H1 (cell line): ENCODE results near the gene UQCRC2. TPM values are rescaled to one million over a fixed set of nuclear protein-coding genes. Genes with fewer than 3 reads are reported as not detected.

Source experiments
- CTCF ChIA-PET: fragments of 300-600 bp; sonication (Branson Sonifier 250); formaldehyde crosslinking; loops from one replicate; lab custom pipeline; 2021; ENCODE audit not compliant: partially characterized antibody; lab: Charles Lee
- POLR2A ChIA-PET: fragments of 300-600 bp; sonication (Branson Sonifier 250); formaldehyde crosslinking; loops from one replicate; lab custom pipeline; 2021; ENCODE audit warnings: inconsistent platforms; ENCODE audit not compliant: partially characterized antibody; lab: Charles Lee
- DNase-seq, 2 experiments: peaks; one replicate each; pipeline versions ENCODE4 v3.0.0 to v3.0.0-alpha.2; 2010 to 2022; ENCODE audit warnings: low spot score in 2 of 2, low read depth in 1 of 2, mixed read lengths in 1 of 2
- FAIRE-seq: peaks from 2 replicates; lab custom pipeline; 2011; peaks lifted over from hg19 to GRCh38; lab: Jason Lieb, UNC
- H2AFZ ChIP-seq: 2 replicates; pipeline ENCODE4 v1.8.1; 2012; ENCODE audit warnings: low read length, inconsistent platforms
- H2AK5ac ChIP-seq: 2 replicates; pipeline ENCODE4 v1.6.1; 2013; ENCODE audit warnings: low read depth, low read length
- H2BK120ac ChIP-seq: replicated peaks from 2 replicates; pipeline ENCODE3; 2013; ENCODE audit warnings: low read depth, low read length, inconsistent platforms
- H2BK12ac ChIP-seq: 2 replicates; pipeline ENCODE4 v1.6.1; 2013; ENCODE audit warnings: low read depth, low read length
- H2BK15ac ChIP-seq: 2 replicates; pipeline ENCODE4 v1.6.1; 2013; ENCODE audit warnings: low read length
- H2BK20ac ChIP-seq: 2 replicates; pipeline ENCODE4 v1.6.1; 2013; ENCODE audit warnings: low read length
- H2BK5ac ChIP-seq: 2 replicates; pipeline ENCODE4 v1.6.1; 2013; ENCODE audit warnings: low read depth, low read length
- H3K14ac ChIP-seq: 2 replicates; pipeline ENCODE4 v1.6.1; 2013; ENCODE audit warnings: inconsistent platforms; ENCODE audit not compliant: insufficient read length
- H3K18ac ChIP-seq: 2 replicates; pipeline ENCODE4 v1.6.1; 2013; ENCODE audit warnings: low read length; ENCODE audit errors: extremely low read depth
- H3K23ac ChIP-seq: 2 replicates; pipeline ENCODE4 v1.6.1; 2013; ENCODE audit warnings: inconsistent platforms; ENCODE audit not compliant: insufficient read length
- H3K23me2 ChIP-seq: 2 replicates; pipeline ENCODE4 v1.6.1; 2013; ENCODE audit warnings: low read depth, low read length
- H3K27ac ChIP-seq: 2 replicates; pipeline ENCODE4 v1.6.1; 2011; ENCODE audit warnings: low read depth, low read length, inconsistent platforms
- H3K27me3 ChIP-seq, 4 experiments: replicated peaks in 1 of 4; 1 replicate in 1 of 4; 2 replicates in 3 of 4; pipeline versions ENCODE4 v1.6.1 to v1.8.1; 2011 to 2013; ENCODE audit warnings: low read length in 3 of 4, mild to moderate bottlenecking in 3 of 4, inconsistent platforms in 2 of 4, mixed read lengths in 2 of 4, moderate library complexity in 1 of 4; ENCODE audit not compliant: control insufficient read depth in 3 of 4, insufficient read depth in 3 of 4; ENCODE audit errors: extremely low read depth in 1 of 4
- H3K36me3 ChIP-seq, 4 experiments: 2 replicates each; pipeline versions ENCODE4 v1.6.1 to v1.8.1; 2011 to 2013; ENCODE audit warnings: mild to moderate bottlenecking in 4 of 4, low read length in 3 of 4, moderate library complexity in 2 of 4, control low read depth in 1 of 4, inconsistent platforms in 1 of 4; ENCODE audit not compliant: insufficient read depth in 4 of 4, control insufficient read depth in 2 of 4
- H3K4ac ChIP-seq: replicated peaks from 2 replicates; pipeline ENCODE3; 2013; ENCODE audit warnings: low read length, low read depth, mixed read lengths, inconsistent platforms; ENCODE audit not compliant: insufficient read length
- H3K4me1 ChIP-seq, 4 experiments: replicated peaks in 1 of 4; 1 replicate in 1 of 4; 2 replicates in 3 of 4; pipeline versions ENCODE4 v1.6.1 to v1.8.1; 2011 to 2013; ENCODE audit warnings: low read length in 3 of 4, inconsistent platforms in 2 of 4, mixed read lengths in 1 of 4; ENCODE audit not compliant: insufficient read depth in 4 of 4, control insufficient read depth in 3 of 4
- H3K4me2 ChIP-seq, 2 experiments: 2 replicates each; pipeline versions ENCODE4 v1.6.1 to v1.8.1; 2011 to 2013; ENCODE audit warnings: low read depth in 2 of 2, low read length in 2 of 2, control low read depth in 1 of 2, inconsistent platforms in 1 of 2, mild to moderate bottlenecking in 1 of 2; ENCODE audit not compliant: insufficient read depth in 1 of 2
- H3K4me3 ChIP-seq, 4 experiments: fragments of 200-600, 300-600 bp in 1 of 4; sonication (generic), shearing (Covaris generic), sonication (Bioruptor Twin) in 1 of 4; 2 replicates each; pipeline versions ENCODE4 v1.5.1 to v1.8.1; 2011 to 2016; ENCODE audit warnings: low read length in 4 of 4, low read depth in 3 of 4, control low read depth in 2 of 4, inconsistent platforms in 2 of 4, mild to moderate bottlenecking in 2 of 4, mixed read lengths in 1 of 4, moderate library complexity in 1 of 4; ENCODE audit not compliant: insufficient read depth in 2 of 4; ENCODE audit errors: extremely low read depth in 1 of 4
- H3K56ac ChIP-seq: replicated peaks from 2 replicates; pipeline ENCODE3; 2013; ENCODE audit warnings: low read depth, mild to moderate bottlenecking, mixed read lengths, low read length, inconsistent platforms; ENCODE audit not compliant: insufficient read length
- H3K79me1 ChIP-seq: 2 replicates; pipeline ENCODE4 v1.6.1; 2013; ENCODE audit warnings: low read depth, low read length, control low read depth
- H3K79me2 ChIP-seq, 2 experiments: 2 replicates each; pipeline versions ENCODE4 v1.6.1 to v1.8.1; 2012 to 2013; ENCODE audit warnings: low read length in 2 of 2, mild to moderate bottlenecking in 2 of 2, inconsistent platforms in 1 of 2; ENCODE audit not compliant: insufficient read depth in 2 of 2, control insufficient read depth in 1 of 2
- H3K9ac ChIP-seq, 4 experiments: replicated peaks in 1 of 4; 1 replicate in 1 of 4; 2 replicates in 3 of 4; pipeline versions ENCODE4 v1.6.1 to v1.8.1; 2011 to 2013; ENCODE audit warnings: low read depth in 3 of 4, low read length in 3 of 4, control low read depth in 2 of 4, mild to moderate bottlenecking in 2 of 4, moderate library complexity in 2 of 4, inconsistent platforms in 1 of 4; ENCODE audit errors: extremely low read depth in 1 of 4
- H3K9me3 ChIP-seq, 2 experiments: 2 replicates each; pipeline versions ENCODE4 v1.6.1 to v1.8.1; 2012 to 2013; ENCODE audit warnings: mild to moderate bottlenecking in 2 of 2, moderate library complexity in 2 of 2, control low read depth in 1 of 2, inconsistent platforms in 1 of 2, low read depth in 1 of 2, low read length in 1 of 2, mixed read lengths in 1 of 2; ENCODE audit not compliant: insufficient read depth in 2 of 2
- H4K20me1 ChIP-seq, 2 experiments: replicated peaks in 1 of 2; 2 replicates each; pipeline versions ENCODE3 to v1.8.1; 2011 to 2013; ENCODE audit warnings: inconsistent platforms in 2 of 2, low read length in 2 of 2, mild to moderate bottlenecking in 1 of 2; ENCODE audit not compliant: insufficient read depth in 2 of 2, control insufficient read depth in 1 of 2
- H4K5ac ChIP-seq: 2 replicates; pipeline ENCODE4 v1.6.1; 2013; ENCODE audit warnings: low read length, low read depth, mixed read lengths, inconsistent platforms; ENCODE audit not compliant: insufficient read length
- H4K8ac ChIP-seq: 2 replicates; pipeline ENCODE4 v1.8.0; 2013; ENCODE audit warnings: mild to moderate bottlenecking, moderate library complexity, low read length, inconsistent platforms; ENCODE audit not compliant: insufficient read depth; ENCODE audit errors: extremely low read depth
- H4K91ac ChIP-seq: replicated peaks from 2 replicates; pipeline ENCODE3; 2013; ENCODE audit warnings: low read length, mixed read lengths, inconsistent platforms; ENCODE audit not compliant: insufficient read length
- BACH1 ChIP-seq: IDR thresholded peaks from 2 replicates; pipeline ENCODE4 v1.6.1; 2012; ENCODE audit warnings: low read length, improper control_type of control experiment
- CTBP2 ChIP-seq: IDR thresholded peaks from 2 replicates; pipeline ENCODE4 v1.7.0; 2011; ENCODE audit warnings: borderline replicate concordance, mild to moderate bottlenecking, moderate library complexity, mixed read lengths, low read length; ENCODE audit not compliant: insufficient read depth, insufficient read length
- E2F6 ChIP-seq: IDR thresholded peaks from 2 replicates; pipeline ENCODE4 v1.6.1; 2012; ENCODE audit warnings: inconsistent platforms
- EZH2 ChIP-seq: fragments of 200-600 bp; sonication (generic); IDR thresholded peaks from 2 replicates; pipeline ENCODE4 v1.7.1; 2012; ENCODE audit warnings: low read depth, mild to moderate bottlenecking, moderate library complexity, low read length, inconsistent platforms; ENCODE audit not compliant: severe bottlenecking
- GABPA ChIP-seq: IDR thresholded peaks from 2 replicates; pipeline ENCODE4 v1.6.1; 2011; ENCODE audit warnings: mild to moderate bottlenecking, low read length, moderate library complexity, borderline replicate concordance; ENCODE audit not compliant: insufficient read depth
- KDM1A ChIP-seq: fragments of 200-600, 300-600 bp; sonication (generic); IDR thresholded peaks from 2 replicates; pipeline ENCODE4 v1.7.1; 2016; ENCODE audit warnings: mild to moderate bottlenecking, low read length, borderline replicate concordance
- KDM4A ChIP-seq: IDR thresholded peaks from one replicate; pipeline ENCODE4 v1.7.1; 2012; ENCODE audit warnings: low read depth, mild to moderate bottlenecking, moderate library complexity, low read length, inconsistent platforms; ENCODE audit not compliant: severe bottlenecking
- NRF1 ChIP-seq: IDR thresholded peaks from 2 replicates; pipeline ENCODE4 v1.6.1; 2011; ENCODE audit warnings: mild to moderate bottlenecking, low read depth, low read length, improper control_type of control experiment
- PHF8 ChIP-seq: fragments of 200-600 bp; sonication (generic); conservative IDR thresholded peaks from 2 replicates; pipeline ENCODE4 v1.7.1; 2012; ENCODE audit warnings: low read depth, mild to moderate bottlenecking, inconsistent platforms, low read length, moderate library complexity
- SP4 ChIP-seq: IDR thresholded peaks from 2 replicates; pipeline ENCODE4 v1.6.1; 2012; ENCODE audit warnings: low read length, inconsistent platforms
- TBP ChIP-seq: IDR thresholded peaks from 2 replicates; pipeline ENCODE4 v1.6.1; 2011; ENCODE audit warnings: low read depth, low read length, improper control_type of control experiment
- TCF12 ChIP-seq: IDR thresholded peaks from 2 replicates; pipeline ENCODE4 v1.6.1; 2011; ENCODE audit warnings: low read depth, mild to moderate bottlenecking, low read length
- ZNF274 ChIP-seq: IDR thresholded peaks from 2 replicates; pipeline ENCODE4 v1.7.0; 2012; ENCODE audit warnings: low read length, borderline replicate concordance; ENCODE audit errors: extremely low read depth
- WGBS, 2 experiments: shearing (Covaris generic) in 1 of 2; methylation state at CpG; one replicate each; pipeline versions ENCODE4 v1.1.6 to v1.1.7; 2013 to 2015; ENCODE audit warnings: low lambda C conversion rate in 2 of 2, mixed read lengths in 2 of 2, inconsistent platforms in 1 of 2, low coverage in 1 of 2, missing lambda C conversion rate in 1 of 2; ENCODE audit not compliant: insufficient replicate concordance in 2 of 2, insufficient coverage in 1 of 2, insufficient read length in 1 of 2; ENCODE audit errors: extremely low coverage in 1 of 2, missing lambda C conversion rate in 1 of 2; 5-methylcytosine and 5-hydroxymethylcytosine counted together
- polyA plus RNA-seq, 7 experiments: library from polyadenylated mRNA; depleted of rRNA in 3 of 7; stranded (reverse) in 5 of 7; unstranded in 2 of 7; fragments of >200 nt in 5 of 7; fragments of 200-250 nt in 2 of 7; gene quantifications; 1 replicate in 5 of 7; 2 replicates in 1 of 7; 4 replicates in 1 of 7; pipeline versions ENCODE4 v1.2.1 to v1.2.3, GENCODE V29; 2011 to 2013; ENCODE audit warnings: missing spikeins in 2 of 7, mixed read lengths in 2 of 7
- total RNA-seq: library from RNA; stranded (reverse); fragmentation: NEBNext Ultra II Directional; extraction: Animal tissue kit (Norgen Biotek cat#: 25700); gene quantifications from 2 replicates; pipeline ENCODE4 v1.2.1, GENCODE V29; 2021

UQCRC2 gene
- total and polyA plus RNA-seq, 2 of the 8 experiments (the other 6 are each of a cell fraction or from before 2014, with no cell fraction given): 94.4 to 182 TPM

- no peak overlapping the region for H3K4me3 ChIP-seq
- CTCF ChIA-PET: interaction anchor here (1.1 to 3.4 kb wide), 10 partner anchors 10 to 200 kb away, joined by 3 to 23 read pairs (median 5); partner anchors contain the start of gene PDZD9
These were observed 36.0 kb downstream of the UQCRC2 start for GRCh38 chr16:21989133-21989532.

More at GRCh38 chr16:21989133-21989532, 36.0 kb downstream of the UQCRC2 start:
- H3K4me1 ChIP-seq: peaks cover 0 to 2% (median 0%) of the 10 kb centered on the region in 4 experiments; a peak in 1 of 7 replicates
- no peak overlapping the region for H3K14ac ChIP-seq
- no peak overlapping the region for H3K4ac ChIP-seq
- no peaks in the 10 kb centered on the region for H3K79me2 ChIP-seq
- no peak overlapping the region for H3K27ac ChIP-seq
- H4K5ac ChIP-seq: no peak overlapping the region
- H4K20me1 ChIP-seq: no peaks in the 10 kb centered on the region
- H3K4me2 ChIP-seq: no peak overlapping the region
- H4K8ac ChIP-seq: no peak overlapping the region
- H2AFZ ChIP-seq: no peak overlapping the region
- no peak overlapping the region for H3K23ac ChIP-seq
- no peak overlapping the region for H2BK20ac ChIP-seq
- no peak overlapping the region for H2BK120ac ChIP-seq
- H3K36me3 ChIP-seq: peaks cover 0 to 8% (median 1%) of the 10 kb centered on the region in 4 experiments; a peak in 6 of 8 replicates
- WGBS, 2 experiments: 92% methylated on average over 5 of the region's 5 CpGs; no CpG with 5 or more reads in 1 of the 2 experiments
- no peak overlapping the region for H3K56ac ChIP-seq
- no peaks in the 10 kb centered on the region for H3K9me3 ChIP-seq
- no peak overlapping the region for H2BK15ac ChIP-seq
- no peak overlapping the region for H2BK5ac ChIP-seq
- FAIRE-seq (no peak), DNase-seq (no peak)
- H3K9ac ChIP-seq: no peak overlapping the region
- no peaks in the 10 kb centered on the region for H3K23me2 ChIP-seq
- POLR2A ChIA-PET: interaction anchor here (1.0 to 1.2 kb wide), 4 partner anchors 10 to 202 kb away, joined by 3 read pairs; partner anchors contain the start of gene UQCRC2
- no peak overlapping the region for H4K91ac ChIP-seq
- H2AK5ac ChIP-seq: no peak overlapping the region
- no peak overlapping the region for H3K18ac ChIP-seq
- no peak overlapping the region for H2BK12ac ChIP-seq
- TF ChIP-seq BACH1 (no peak), PHF8 (no peak), CTBP2 (no peak), KDM1A (no peak), SP4 (no peak), NRF1 (no peak), EZH2 (no peak), ZNF274 (no peak), KDM4A (no peak), TCF12 (no peak), TBP (no peak), GABPA (no peak), E2F6 (no peak)
- no peaks in the 10 kb centered on the region; the same call in 1 of the 2 replicates for H3K79me1 ChIP-seq
- H3K27me3 ChIP-seq: no peaks in the 10 kb centered on the region
